Activated naive CD4-positive, alpha-beta T cell treated with anti-CD3 and anti-CD28 coated beads, Interleukin-2, amount 10 ng/mL, durations not matched to agents 7 days and 5 days (primary cell): ENCODE results near the gene ACTMAP.
A peak's percentile ranks its signal among the peaks of the same experiment; 100 is the strongest.

Experiments
- CTCF ChIA-PET: fragments of 350-600 bp; sonication (Branson Sonifier 250); formaldehyde crosslinking; loops from one replicate; lab custom pipeline; 2021; ENCODE audit warnings: antibody characterized with exemption; lab: Charles Lee
- DNase-seq: peaks from one replicate; pipeline ENCODE4 v3.0.0-alpha.2; 2020
- H3K27ac Mint-ChIP-seq: one replicate; pipeline ENCODE4 v1.8.0; 2021; ENCODE audit warnings: mild to moderate bottlenecking, moderate library complexity, mixed read lengths
- H3K27me3 Mint-ChIP-seq: one replicate; pipeline ENCODE4 v1.8.0; 2021; ENCODE audit warnings: mild to moderate bottlenecking, mixed read lengths
- H3K36me3 Mint-ChIP-seq: one replicate; pipeline ENCODE4 v1.8.0; 2021; ENCODE audit warnings: mixed read lengths
- H3K4me1 Mint-ChIP-seq: one replicate; pipeline ENCODE4 v1.8.0; 2021; ENCODE audit warnings: mixed read lengths
- H3K4me3 Mint-ChIP-seq: one replicate; pipeline ENCODE4 v1.8.0; 2021; ENCODE audit warnings: mild to moderate bottlenecking, moderate library complexity, mixed read lengths
- H3K9me3 Mint-ChIP-seq: one replicate; pipeline ENCODE4 v1.8.0; 2021; ENCODE audit warnings: mixed read lengths

ACTMAP gene

GRCh38 chr19:40763526-40763925, 13.2 kb upstream of the ACTMAP start:
- no peak for DNase-seq
- Mint-ChIP-seq H3K27me3 (no peaks in the 10 kb centered on the region), H3K27ac (no peak overlapping the region), H3K36me3 (peaks cover 60% of the 10 kb centered on the region), H3K9me3 (no peaks in the 10 kb centered on the region), H3K4me1 (peaks cover 47% of the 10 kb centered on the region), H3K4me3 (no peak overlapping the region)
- CTCF ChIA-PET = no interaction called here

GRCh38 chr19:40762754-40763470, 12.6 kb upstream of the ACTMAP start:
- Mint-ChIP-seq H3K27me3 (no peaks in the 10 kb centered on the region), H3K9me3 (no peaks in the 10 kb centered on the region), H3K4me3 (no peak overlapping the region), H3K27ac (no peak overlapping the region), H3K36me3 (peaks cover 65% of the 10 kb centered on the region), H3K4me1 (peaks cover 52% of the 10 kb centered on the region)
- no peak for DNase-seq
- CTCF ChIA-PET = no interaction called here

GRCh38 chr19:40759352-40759751, 9.1 kb upstream of the ACTMAP start:
- H3K4me3 Mint-ChIP-seq = no peak overlapping the region
- CTCF ChIA-PET = no interaction called here

GRCh38 chr19:40758491-40758890, 8.2 kb upstream of the ACTMAP start:
- no peak for DNase-seq
- Mint-ChIP-seq H3K4me1 (peaks cover 61% of the 10 kb centered on the region), H3K36me3 (peaks cover 68% of the 10 kb centered on the region), H3K27me3 (no peaks in the 10 kb centered on the region), H3K27ac (peak overlapping the region; percentile 1), H3K4me3 (no peak overlapping the region), H3K9me3 (no peaks in the 10 kb centered on the region)
- CTCF ChIA-PET = no interaction called here

More at GRCh38 chr19:40759352-40759751, 9.1 kb upstream of the ACTMAP start:
- no peak for DNase-seq
- Mint-ChIP-seq H3K27ac (no peak overlapping the region), H3K27me3 (no peaks in the 10 kb centered on the region), H3K9me3 (no peaks in the 10 kb centered on the region), H3K36me3 (peaks cover 72% of the 10 kb centered on the region), H3K4me1 (peaks cover 66% of the 10 kb centered on the region)

GRCh38 chr19:40756502-40757110, 6.3 kb upstream of the ACTMAP start:
- Mint-ChIP-seq H3K27me3 (no peaks in the 10 kb centered on the region), H3K27ac (peak overlapping the region; percentile 53), H3K36me3 (peaks cover 64% of the 10 kb centered on the region), H3K4me3 (no peak overlapping the region), H3K4me1 (peaks cover 62% of the 10 kb centered on the region), H3K9me3 (no peaks in the 10 kb centered on the region)
- DNase-seq = no peak
- CTCF ChIA-PET = interaction anchor here (0.7 to 3.3 kb wide), 2 partner anchors 50 to 74 kb away, joined by 3 to 24 read pairs; no protein-coding TSS in a partner anchor

GRCh38 chr19:40755791-40756190, 5.5 kb upstream of the ACTMAP start:
- Mint-ChIP-seq H3K27me3 (no peaks in the 10 kb centered on the region), H3K4me1 (peaks cover 60% of the 10 kb centered on the region), H3K9me3 (no peaks in the 10 kb centered on the region), H3K4me3 (peak overlapping the region; percentile 21), H3K27ac (peak overlapping the region; percentile 71), H3K36me3 (peaks cover 67% of the 10 kb centered on the region)
- DNase-seq = no peak
- CTCF ChIA-PET = interaction anchor here (1.1 to 3.3 kb wide), 2 partner anchors 43 to 51 kb away, joined by 4 to 24 read pairs; partner anchors contain the start of gene EGLN2

- peak overlapping the region; percentile 74 for H3K4me3 Mint-ChIP-seq
- H3K36me3 Mint-ChIP-seq = peaks cover 63% of the 10 kb centered on the region
- H3K27me3 Mint-ChIP-seq = no peaks in the 10 kb centered on the region
These were observed 5.0 kb upstream of the ACTMAP start for GRCh38 chr19:40755248-40755624.

GRCh38 chr19:40754611-40755247, 4.5 kb upstream of the ACTMAP start:
- Mint-ChIP-seq H3K4me1 (peaks cover 62% of the 10 kb centered on the region), H3K27ac (peak overlapping the region; percentile 88), H3K27me3 (no peaks in the 10 kb centered on the region), H3K9me3 (no peaks in the 10 kb centered on the region), H3K36me3 (peaks cover 63% of the 10 kb centered on the region), H3K4me3 (peak overlapping the region; percentile 74)
- DNase-seq = peak; percentile 38
- CTCF ChIA-PET = interaction anchor here (0.6 to 3.3 kb wide), 4 partner anchors 44 to 154 kb away, joined by 3 to 24 read pairs (median 4); partner anchors contain the start of gene EGLN2

More at GRCh38 chr19:40755248-40755624, 5.0 kb upstream of the ACTMAP start:
- Mint-ChIP-seq H3K4me1 (peaks cover 59% of the 10 kb centered on the region), H3K27ac (peak overlapping the region; percentile 14), H3K9me3 (no peaks in the 10 kb centered on the region)
- DNase-seq = no peak
- CTCF ChIA-PET = interaction anchor here (1.1 to 3.3 kb wide), 2 partner anchors 44 to 51 kb away, joined by 4 to 24 read pairs; partner anchors contain the start of gene EGLN2

GRCh38 chr19:40752257-40752781, 2.0 kb upstream of the ACTMAP start:
- Mint-ChIP-seq H3K36me3 (peaks cover 51% of the 10 kb centered on the region), H3K27ac (peak overlapping the region; percentile 99), H3K4me1 (peaks cover 68% of the 10 kb centered on the region), H3K9me3 (no peaks in the 10 kb centered on the region), H3K4me3 (peak overlapping the region; percentile 100), H3K27me3 (no peaks in the 10 kb centered on the region)
- DNase-seq = no peak
- CTCF ChIA-PET = interaction anchor here (0.7 to 4.1 kb wide), 5 partner anchors 27 to 67 kb away, joined by 3 to 23 read pairs (median 4); partner anchors contain the start of genes COQ8B, EGLN2 and ITPKC

- DNase-seq = peak; percentile 98
- Mint-ChIP-seq H3K27ac (peak within 1 kb of the TSS; percentile 99), H3K4me1 (peaks cover 55% of the 10 kb centered on the region), H3K9me3 (no peaks in the 10 kb centered on the region), H3K4me3 (peak within 1 kb of the TSS; percentile 100), H3K27me3 (no peaks in the 10 kb centered on the region), H3K36me3 (peaks cover 41% of the 10 kb centered on the region)
- CTCF ChIA-PET = interaction anchor here (0.8 to 4.1 kb wide), 5 partner anchors 26 to 69 kb away, joined by 3 to 23 read pairs (median 6); partner anchors contain the start of genes COQ8B, ITPKC and RAB4B
These were observed 729 bp upstream of the ACTMAP start, which contains the start of gene SNRPA for GRCh38 chr19:40750874-40751537. Gene SNRPA (plus strand): TSS chr19:40751203. CDS start chr19:40751409, 206 bp downstream.

GRCh38 chr19:40747536-40747935, 2.7 kb downstream of the ACTMAP start:
- Mint-ChIP-seq H3K9me3 (no peaks in the 10 kb centered on the region), H3K4me1 (peaks cover 31% of the 10 kb centered on the region), H3K27me3 (no peaks in the 10 kb centered on the region), H3K36me3 (peaks cover 21% of the 10 kb centered on the region), H3K4me3 (no peak overlapping the region), H3K27ac (peak overlapping the region; percentile 45)
- DNase-seq = no peak
- CTCF ChIA-PET = interaction anchor here (0.9 to 2.0 kb wide), 2 partner anchors 60 to 84 kb away, joined by 4 to 9 read pairs; no protein-coding TSS in a partner anchor

GRCh38 chr19:40745402-40745780, 4.9 kb downstream of the ACTMAP start:
- Mint-ChIP-seq H3K9me3 (no peaks in the 10 kb centered on the region), H3K4me3 (no peak overlapping the region), H3K4me1 (peaks cover 21% of the 10 kb centered on the region), H3K36me3 (peaks cover 7% of the 10 kb centered on the region), H3K27me3 (no peaks in the 10 kb centered on the region), H3K27ac (no peak overlapping the region)
- no peak for DNase-seq
- CTCF ChIA-PET = interaction anchor here (0.9 to 2.3 kb wide), 3 partner anchors 11 to 75 kb away, joined by 3 to 8 read pairs (median 3); no protein-coding TSS in a partner anchor
